Measurements from ENCODE around the gene ZNF827.

The ZNF827 gene

DNA sequence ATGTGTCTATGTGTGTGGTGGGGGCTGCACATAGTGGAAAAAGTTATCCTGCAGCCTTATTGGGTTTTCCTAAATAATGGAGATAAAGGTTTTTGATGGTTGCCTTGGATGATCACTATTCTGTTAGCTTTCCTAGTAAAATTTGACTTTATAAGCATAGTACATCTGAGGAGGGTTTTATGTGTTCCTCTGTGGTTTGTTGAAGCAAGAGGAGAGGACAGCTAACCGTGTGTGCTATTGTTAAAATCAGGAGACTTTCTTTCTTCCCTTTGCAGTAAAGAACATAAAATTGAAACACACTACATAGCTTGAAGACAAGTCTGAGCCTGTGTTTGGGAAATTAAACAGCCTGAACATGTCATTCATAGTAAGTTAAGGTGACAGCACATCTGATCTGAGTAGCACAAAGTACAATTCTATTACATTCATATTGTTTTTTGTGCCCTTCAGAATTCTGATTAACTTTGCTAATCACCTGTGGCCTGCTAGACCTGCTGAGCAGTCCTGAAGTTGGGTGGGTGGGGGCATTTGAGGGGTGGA, 221.9 kb downstream of the ZNF827 start:
- DNase-seq (ENCODE audit: low read depth in 2 of 2): no peak

DNA sequence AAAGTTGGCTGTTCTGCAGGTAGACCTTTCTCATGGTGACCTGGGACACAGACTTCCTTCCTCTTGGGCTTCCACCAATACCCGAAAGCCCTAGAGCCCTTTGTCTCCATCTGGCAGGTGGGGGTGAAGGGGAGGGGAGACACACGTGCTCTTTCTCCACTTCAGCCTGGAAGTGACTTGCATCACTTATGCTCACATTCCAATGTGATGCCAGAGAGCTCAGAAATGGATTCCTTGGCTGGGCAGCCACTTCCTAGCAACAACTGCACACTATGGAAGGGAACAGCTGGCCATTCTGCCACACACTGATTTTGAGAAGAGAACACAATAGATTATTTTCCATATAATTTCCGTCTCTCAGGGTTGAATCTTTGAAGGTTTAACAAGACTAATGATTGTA, 222.4 kb downstream of the ZNF827 start:
- DNase-seq (ENCODE audit: low read depth in 2 of 2): no peak

DNA sequence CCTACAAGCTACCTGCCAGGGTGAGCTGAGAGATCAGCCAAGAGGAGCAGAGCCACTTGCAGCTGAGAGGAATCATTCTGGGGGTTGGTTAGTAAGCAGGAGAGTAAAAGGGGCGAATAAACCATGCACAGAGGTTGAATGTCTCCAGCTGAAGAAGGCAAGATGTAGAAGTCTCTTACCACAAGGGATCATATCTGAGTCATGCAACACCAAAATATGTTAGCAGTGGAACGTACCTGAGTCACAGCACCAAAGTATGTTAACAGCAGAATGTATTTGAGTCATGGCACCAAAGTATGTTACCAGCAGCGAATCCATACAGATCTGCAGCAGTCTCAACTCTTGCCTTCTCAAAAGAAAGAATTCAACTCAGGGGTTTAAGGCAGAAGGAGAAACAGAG, 228.8 kb downstream of the ZNF827 start:
- no peak for DNase-seq (ENCODE audit: low read depth in 2 of 2)

DNA sequence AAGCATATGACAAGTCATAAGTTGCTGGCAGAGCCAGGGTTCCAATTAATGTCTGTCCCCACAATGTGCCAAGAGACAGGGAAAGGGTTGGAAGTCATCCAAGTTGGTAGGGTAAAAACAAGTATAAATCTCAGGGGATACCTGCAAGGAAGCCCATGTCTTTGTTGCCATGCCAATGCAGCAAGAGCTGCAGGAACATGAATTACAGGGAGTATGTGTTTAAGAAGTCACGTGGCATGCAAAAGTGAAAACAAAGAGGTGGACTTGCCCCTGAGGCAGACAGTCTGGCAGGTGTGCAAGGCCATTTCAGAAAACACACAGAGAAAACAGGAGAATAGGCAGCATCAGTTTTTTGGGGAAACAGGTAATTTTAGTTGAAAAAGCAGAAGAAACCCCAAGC, 229.3 kb downstream of the ZNF827 start:
- no peak for DNase-seq (ENCODE audit: low read depth in 2 of 2)
